K562 treated with DMSO at 1 percent for 48 hours (cell line): ENCODE measurements around the gene AKTIP. TPM values are rescaled to one million over a fixed set of nuclear protein-coding genes. Genes with fewer than 3 reads are reported as not detected.

ENCODE experiments used
- total RNA-seq: library from RNA; unstranded; fragments of 300-600 nt; gene quantifications from 2 replicates; pipeline ENCODE4 v1.2.3, GENCODE V29; 2022; ENCODE audit warnings: low replicate concordance; ENCODE audit errors: extremely low read depth

AKTIP gene
- not detected in 2 replicates for total RNA-seq

DNA sequence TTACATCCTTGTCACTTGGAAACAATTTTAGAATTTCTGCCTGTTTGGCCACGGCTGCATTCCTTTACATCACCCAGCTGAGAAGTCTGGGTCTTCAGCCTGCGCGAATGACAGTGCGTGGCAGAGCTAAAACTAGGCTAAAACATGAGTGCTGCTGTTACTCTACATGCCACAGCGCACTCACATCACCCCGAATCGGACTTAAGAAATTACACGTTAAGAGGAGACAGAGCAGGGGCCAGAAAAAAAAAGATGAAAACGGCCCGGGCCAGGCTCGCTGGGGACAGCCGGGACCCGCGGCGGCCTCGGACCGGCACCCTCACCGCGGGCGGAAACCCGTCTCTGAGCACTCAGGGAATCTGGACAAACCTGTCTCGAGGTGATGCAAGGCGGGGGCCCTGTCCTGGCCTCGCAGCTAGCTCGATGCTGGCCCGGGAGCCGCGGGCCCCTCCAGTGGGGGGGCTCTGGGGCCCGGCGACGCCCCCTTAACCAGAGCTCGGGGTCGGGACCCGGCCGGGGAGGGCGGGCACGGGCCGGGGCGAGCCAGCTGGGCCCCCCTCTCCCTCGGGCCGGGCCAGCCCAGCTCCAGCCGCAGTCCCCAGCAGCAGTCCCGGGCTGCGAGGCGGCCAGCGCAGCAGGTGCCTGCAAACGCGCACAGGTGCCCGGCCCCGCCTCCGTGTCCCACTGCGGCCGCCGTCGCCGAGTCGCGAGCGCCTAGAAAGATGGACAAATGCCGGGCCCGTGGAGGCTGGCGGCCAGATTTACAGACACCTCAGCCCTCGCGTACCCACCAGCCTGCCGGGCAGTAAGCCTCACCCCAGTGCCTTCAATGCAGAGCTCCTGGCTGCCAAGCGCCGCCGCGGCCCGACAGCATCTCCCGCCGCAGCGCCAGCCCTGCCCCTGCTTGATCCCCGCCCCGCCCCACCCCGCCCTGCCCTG lies at the start of gene AKTIP:
Gene AKTIP (minus strand): TSS at position 879 of the 939 bp plus-strand sequence. CDS start 2,950 bp downstream, outside the sequence.

Other genes starting within 250 kb of the AKTIP start
- gene RBL2, start 68.7 kb downstream of the AKTIP start, total RNA-seq = not detected in 2 replicates
- not detected in 2 replicates for gene RPGRIP1L, start 200.7 kb upstream of the AKTIP start, total RNA-seq
- gene FTO, start 200.9 kb upstream of the AKTIP start, total RNA-seq = not detected in 2 replicates